Fibroblast of skin of abdomen (primary cell): ENCODE results near the gene ADIG.

Source experiments
- DNase-seq: peaks from one replicate; pipeline ENCODE4 v3.0.0-alpha.2; 2013

Gene ADIG

GRCh38 chr20:38602185-38602581 lies 21.2 kb downstream of the ADIG start:
- no peak for DNase-seq

GRCh38 chr20:38603286-38603685 lies 22.3 kb downstream of the ADIG start:
- no peak for DNase-seq

GRCh38 chr20:38604873-38605303 lies 23.9 kb downstream of the ADIG start:
- no peak for DNase-seq

GRCh38 chr20:38607351-38607750 lies 26.4 kb downstream of the ADIG start:
- DNase-seq = no peak

- DNase-seq = no peak
Observed at GRCh38 chr20:38608188-38608587, 27.2 kb downstream of the ADIG start.

- no peak for DNase-seq
Observed at GRCh38 chr20:38609815-38610214, 28.8 kb downstream of the ADIG start.

GRCh38 chr20:38610521-38610920 lies 29.5 kb downstream of the ADIG start:
- peak; percentile 18 for DNase-seq

GRCh38 chr20:38612751-38613515 lies 31.9 kb downstream of the ADIG start:
- no peak for DNase-seq

- DNase-seq = no peak
Observed at GRCh38 chr20:38615283-38615682, 34.3 kb downstream of the ADIG start.

GRCh38 chr20:38616457-38616856 lies 35.5 kb downstream of the ADIG start:
- no peak for DNase-seq

GRCh38 chr20:38617011-38617829 lies 36.2 kb downstream of the ADIG start:
- peak; percentile 31 for DNase-seq

GRCh38 chr20:38617830-38618196 lies 36.8 kb downstream of the ADIG start:
- no peak for DNase-seq

GRCh38 chr20:38620441-38620840 lies 39.4 kb downstream of the ADIG start:
- DNase-seq = no peak

- no peak for DNase-seq
Observed at GRCh38 chr20:38623061-38623460, 42.1 kb downstream of the ADIG start.

- DNase-seq = no peak
Observed at GRCh38 chr20:38624084-38624483, 43.1 kb downstream of the ADIG start.

GRCh38 chr20:38625896-38626295 lies 44.9 kb downstream of the ADIG start:
- no peak for DNase-seq

GRCh38 chr20:38626921-38627659 lies 46.1 kb downstream of the ADIG start:
- no peak for DNase-seq

- no peak for DNase-seq
Observed at GRCh38 chr20:38628580-38629470, 47.8 kb downstream of the ADIG start.

GRCh38 chr20:38629979-38630378 lies 49.0 kb downstream of the ADIG start:
- DNase-seq = no peak

- DNase-seq = no peak
Observed at GRCh38 chr20:38630727-38631126, 49.7 kb downstream of the ADIG start.

- no peak for DNase-seq
Observed at GRCh38 chr20:38631155-38632022, 50.4 kb downstream of the ADIG start.
